ENCODE data around the gene MAGIX. TPM values are rescaled to one million over a fixed set of nuclear protein-coding genes. Genes with fewer than 3 reads are reported as not detected.

The MAGIX gene
- total and polyA plus RNA-seq, 2 of the 4 experiments (the other 2 are of a cell fraction) = 0.72 to 1.1 TPM

- ATAC-seq (ENCODE audit: low read depth) (no peak), DNase-seq (no peak)
- no peak overlapping the region for H3K14ac ChIP-seq (replicated peaks; ENCODE audit: low read depth, low read length)
- H4K20me1 ChIP-seq (ENCODE audit: insufficient read depth, low read length) = no peaks in the 10 kb centered on the region
- no peak overlapping the region for H2AK9ac ChIP-seq (replicated peaks; ENCODE audit: low read depth, low read length, poor library complexity)
- H3K4me2 ChIP-seq (ENCODE audit: low read depth, low read length) = no peak overlapping the region
- no peak overlapping the region for H2AK5ac ChIP-seq (ENCODE audit: low read depth, low read length)
- 72% methylated on average over 8 of the region's 14 CpGs; no CpG with 5 or more reads in 1 of the 2 experiments for WGBS, 2 experiments (ENCODE audit: extremely low coverage in 2 of 2, insufficient read length in 1 of 2)
- no peak overlapping the region for H3K4ac ChIP-seq (ENCODE audit: low read depth, low read length)
- ChIA-PET CTCF (interaction anchor here (1.4 kb wide), 1 partner anchor 54 kb away, joined by 4 read pairs; no protein-coding TSS in a partner anchor), POLR2A (ENCODE audit: unreplicated experiment) (no interaction called here)
- H4K5ac ChIP-seq (ENCODE audit: low read depth, low read length) = no peak overlapping the region
- no peak overlapping the region for H3K4me3 ChIP-seq (ENCODE audit: insufficient read depth, low read depth, low read length)
- H3K27me3 ChIP-seq (ENCODE audit: control insufficient read depth, insufficient read depth, low read length) = no peaks in the 10 kb centered on the region; the same call in none of the 2 replicates
- BruUV-seq (replicated peaks) = no TSS peak
- H3K23ac ChIP-seq (ENCODE audit: low read depth, low read length) = no peak overlapping the region
- no peak overlapping the region for H3K18ac ChIP-seq (ENCODE audit: low read depth, low read length)
- no peak overlapping the region for H2BK120ac ChIP-seq (ENCODE audit: low read depth, low read length)
- no peaks in the 10 kb centered on the region for H3K79me1 ChIP-seq (ENCODE audit: low read depth in 1 of 2, low read length in 2 of 2)
- intact Hi-C loops (cut with micrococcal nuclease) (no loop called here), dilution Hi-C loops (cut with HindIII; ENCODE audit: low sequenced_read_pairs, unreplicated experiment) (no loop called here), in situ Hi-C loops (cut with MboI; ENCODE audit: low sequenced_read_pairs) (no loop called here)
- H4K91ac ChIP-seq (ENCODE audit: insufficient read depth, low read depth, low read length) = no peak overlapping the region
- H2BK20ac ChIP-seq (ENCODE audit: low read depth, low read length) = no peak overlapping the region
- no peak overlapping the region for H2BK5ac ChIP-seq (ENCODE audit: low read depth, low read length, poor library complexity, severe bottlenecking)
- no peaks in the 10 kb centered on the region for H3K4me1 ChIP-seq (ENCODE audit: control insufficient read depth, insufficient read depth, low read length)
- H3K36me3 ChIP-seq (ENCODE audit: control insufficient read depth, insufficient read depth, low read length) = no peaks in the 10 kb centered on the region
- TF ChIP-seq MAFK (IDR thresholded peaks at IDR 0.05; ENCODE audit: low read depth, low read length) (no peak), FOS (IDR thresholded peaks at IDR 0.05; ENCODE audit: low read depth, low read length) (no peak), RAD21 (IDR thresholded peaks at IDR 0.05; ENCODE audit: low read length) (no peak), MAZ (IDR thresholded peaks at IDR 0.05; ENCODE audit: borderline replicate concordance, low read depth, low read length) (no peak), MXI1 (IDR thresholded peaks at IDR 0.05; ENCODE audit: borderline replicate concordance, low read depth, low read length) (no peak), NFE2L2 (IDR thresholded peaks at IDR 0.05; ENCODE audit: low read depth, low read length) (no peak), CEBPB (IDR thresholded peaks at IDR 0.05; ENCODE audit: low read depth, low read length) (no peak), CHD1 (IDR thresholded peaks at IDR 0.05; ENCODE audit: low read depth, low read length) (no peak), BHLHE40 (IDR thresholded peaks at IDR 0.05; ENCODE audit: low read depth, low read length) (no peak), CTCF (conservative IDR thresholded peaks at IDR 0.05; ENCODE audit: low read depth, low read length) (no peak)
- no peak overlapping the region for H3K9ac ChIP-seq (ENCODE audit: low read depth, low read length)
- H3K9me3 ChIP-seq (ENCODE audit: control insufficient read depth, insufficient read depth, low read length) = peaks cover 4% of the 10 kb centered on the region
- H3K9me1 ChIP-seq (ENCODE audit: insufficient read depth, low read length) = no peaks in the 10 kb centered on the region
- H2AFZ ChIP-seq (replicated peaks; ENCODE audit: low read length, poor library complexity) = no peak overlapping the region
- no peak overlapping the region for H3K27ac ChIP-seq (ENCODE audit: insufficient read depth, low read length)
- H2BK15ac ChIP-seq (ENCODE audit: low read depth, low read length) = no peak overlapping the region
- H3K56ac ChIP-seq (ENCODE audit: extremely low read depth, insufficient read depth, low read length) = no peak overlapping the region
- no peak overlapping the region for H4K8ac ChIP-seq (ENCODE audit: low read depth in 2 of 2, low read length in 2 of 2)
Observed at GRCh38 chrX:49214996-49215526, 52.5 kb downstream of the MAGIX start.
